ENCODE results near the gene ARHGAP6.

ARHGAP6 gene

DNA sequence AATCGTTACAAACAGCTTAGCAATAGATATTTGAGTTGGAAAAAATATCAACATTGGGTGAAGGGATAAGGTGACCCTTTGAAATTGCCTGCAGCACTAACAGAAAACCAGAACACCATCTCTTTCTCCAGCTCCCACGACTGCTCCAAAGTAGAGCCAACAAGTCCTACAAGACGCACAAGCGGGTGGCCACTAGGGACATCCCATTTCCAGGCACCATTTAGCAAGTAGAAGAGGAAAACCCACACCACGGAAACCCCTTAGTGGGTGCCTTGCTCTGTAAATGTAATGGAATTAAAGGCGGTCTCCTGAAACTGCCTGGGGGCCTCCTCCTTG, 1.9 kb downstream of the ARHGAP6 start:
- H3K4me3 ChIP-seq (ENCODE audit: low read length in 2 of 2): peak overlapping the region; percentile 52 to 84
- H3K4me2 ChIP-seq (ENCODE audit: insufficient read depth, low read length, poor library complexity, severe bottlenecking): peak overlapping the region; percentile 81
- no peak for DNase-seq (ENCODE audit: low spot score)

DNA sequence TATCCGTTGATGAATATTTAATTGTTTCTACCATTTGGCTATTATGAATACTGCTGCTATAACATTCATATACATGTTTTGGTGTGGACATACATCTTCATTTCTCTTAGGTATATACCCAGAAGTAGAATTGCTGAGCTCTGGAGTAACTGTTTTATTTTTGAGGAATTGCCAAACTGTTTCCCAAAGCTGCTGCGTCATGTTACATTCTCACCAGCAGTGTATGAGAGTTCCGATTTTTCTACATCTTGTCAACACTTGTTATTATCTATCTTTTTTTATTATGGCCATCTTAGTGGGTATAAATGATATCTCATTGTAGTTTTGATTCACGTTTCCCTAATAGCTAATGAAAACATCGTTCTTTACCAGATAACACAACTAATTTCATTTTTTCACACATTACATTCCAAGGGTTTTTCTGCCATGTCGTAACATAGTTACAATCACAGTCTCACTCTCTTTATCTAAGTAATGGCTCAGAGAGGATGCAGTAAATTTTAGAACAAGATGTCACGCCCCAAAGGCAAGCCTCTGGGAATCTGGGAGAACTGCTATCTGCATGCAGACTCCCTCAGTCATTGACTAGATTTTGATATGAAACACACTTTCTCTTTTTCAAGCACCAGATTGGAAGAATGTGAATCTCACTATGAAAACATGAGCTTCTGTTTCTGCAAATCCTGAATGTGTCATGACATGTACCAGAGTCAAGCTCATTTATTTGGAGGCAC, 10.3 kb downstream of the ARHGAP6 start:
- no peak overlapping the region for H2BK15ac ChIP-seq (ENCODE audit: low read length)
- no CpG with 5 or more reads among the region's 7 CpGs for WGBS, 2 donors (ENCODE audit: extremely low coverage in 2 of 2, insufficient read length in 2 of 2, insufficient replicate concordance in 1 of 2)
- no peak overlapping the region for H3K4me3 ChIP-seq (ENCODE audit: low read length in 2 of 2)
- H2AK5ac ChIP-seq (ENCODE audit: low read depth, low read length): no peak overlapping the region
- no peaks in the 10 kb centered on the region for H3K4me1 ChIP-seq (ENCODE audit: control insufficient read depth in 2 of 2, insufficient read depth in 1 of 2, low read depth in 1 of 2, low read length in 2 of 2)
- no peak overlapping the region for H3K18ac ChIP-seq (ENCODE audit: low read length)
- H3K4ac ChIP-seq (ENCODE audit: low read length): no peak overlapping the region
- H3K14ac ChIP-seq (ENCODE audit: low read length): no peak overlapping the region
- no peak overlapping the region for H3K23ac ChIP-seq (ENCODE audit: low read depth, low read length, poor library complexity)
- no peak overlapping the region for H3K4me2 ChIP-seq (ENCODE audit: insufficient read depth, low read length, poor library complexity, severe bottlenecking)
- H3K27ac ChIP-seq (replicated peaks; ENCODE audit: low read length): no peak overlapping the region
- no peaks in the 10 kb centered on the region for H3K79me1 ChIP-seq (ENCODE audit: low read depth, low read length)
- DNase-seq (ENCODE audit: low spot score): no peak
- no peak overlapping the region for H4K91ac ChIP-seq (ENCODE audit: low read depth, low read length, poor library complexity)
- H3K9ac ChIP-seq (ENCODE audit: low read depth, low read length, poor library complexity): no peak overlapping the region
- H4K8ac ChIP-seq (ENCODE audit: low read depth, low read length): no peak overlapping the region
- no peaks in the 10 kb centered on the region for H3K27me3 ChIP-seq (ENCODE audit: control insufficient read depth in 3 of 3, insufficient read depth in 3 of 3, low read depth in 1 of 3, low read length in 3 of 3)
- no peak overlapping the region for H2AFZ ChIP-seq (ENCODE audit: low read length)
- H2BK5ac ChIP-seq (ENCODE audit: low read length): no peak overlapping the region
- H3K9me3 ChIP-seq (replicated peaks in 1 of 2; ENCODE audit: control insufficient read depth in 2 of 2, insufficient read depth in 1 of 2, low read depth in 1 of 2, low read length in 2 of 2): no peaks in the 10 kb centered on the region
- no peak overlapping the region for H2BK12ac ChIP-seq (ENCODE audit: low read length)
- H2BK120ac ChIP-seq (ENCODE audit: low read depth, low read length): no peak overlapping the region
- no peaks in the 10 kb centered on the region for H3K36me3 ChIP-seq (replicated peaks in 1 of 2; ENCODE audit: control insufficient read depth in 2 of 2, insufficient read depth in 2 of 2, low read length in 2 of 2)

More for the DNA sequence above, 1.9 kb downstream of the ARHGAP6 start:
- H3K36me3 ChIP-seq (replicated peaks in 1 of 2; ENCODE audit: control insufficient read depth in 2 of 2, insufficient read depth in 2 of 2, low read length in 2 of 2): no peaks in the 10 kb centered on the region
- no peak overlapping the region for H3K18ac ChIP-seq (ENCODE audit: low read length)
- H2BK15ac ChIP-seq (ENCODE audit: low read length): no peak overlapping the region
- no peak overlapping the region for H2BK120ac ChIP-seq (ENCODE audit: low read depth, low read length)
- no peak overlapping the region for H2BK12ac ChIP-seq (ENCODE audit: low read length)
- no peak overlapping the region for H3K9ac ChIP-seq (ENCODE audit: low read depth, low read length, poor library complexity)
- no CpG with 5 or more reads among the region's 6 CpGs for WGBS, 2 donors (ENCODE audit: extremely low coverage in 2 of 2, insufficient read length in 2 of 2, insufficient replicate concordance in 1 of 2)
- no peak overlapping the region for H3K27ac ChIP-seq (replicated peaks; ENCODE audit: low read length)
- peaks cover 0 to 20% (median 6%) of the 10 kb centered on the region in 3 experiments for H3K27me3 ChIP-seq (ENCODE audit: control insufficient read depth in 3 of 3, insufficient read depth in 3 of 3, low read depth in 1 of 3, low read length in 3 of 3)
- no peak overlapping the region for H4K91ac ChIP-seq (ENCODE audit: low read depth, low read length, poor library complexity)
- H2BK5ac ChIP-seq (ENCODE audit: low read length): no peak overlapping the region
- no peak overlapping the region for H3K23ac ChIP-seq (ENCODE audit: low read depth, low read length, poor library complexity)
- H3K4ac ChIP-seq (ENCODE audit: low read length): no peak overlapping the region
- no peaks in the 10 kb centered on the region for H3K79me1 ChIP-seq (ENCODE audit: low read depth, low read length)
- peak overlapping the region; percentile 94 for H2AFZ ChIP-seq (ENCODE audit: low read length)
- H2AK5ac ChIP-seq (ENCODE audit: low read depth, low read length): no peak overlapping the region
- H3K9me3 ChIP-seq (replicated peaks in 1 of 2; ENCODE audit: control insufficient read depth in 2 of 2, insufficient read depth in 1 of 2, low read depth in 1 of 2, low read length in 2 of 2): no peaks in the 10 kb centered on the region
- no peak overlapping the region for H3K14ac ChIP-seq (ENCODE audit: low read length)
- no peak overlapping the region for H4K8ac ChIP-seq (ENCODE audit: low read depth, low read length)
- no peaks in the 10 kb centered on the region for H3K4me1 ChIP-seq (ENCODE audit: control insufficient read depth in 2 of 2, insufficient read depth in 1 of 2, low read depth in 1 of 2, low read length in 2 of 2)

DNA sequence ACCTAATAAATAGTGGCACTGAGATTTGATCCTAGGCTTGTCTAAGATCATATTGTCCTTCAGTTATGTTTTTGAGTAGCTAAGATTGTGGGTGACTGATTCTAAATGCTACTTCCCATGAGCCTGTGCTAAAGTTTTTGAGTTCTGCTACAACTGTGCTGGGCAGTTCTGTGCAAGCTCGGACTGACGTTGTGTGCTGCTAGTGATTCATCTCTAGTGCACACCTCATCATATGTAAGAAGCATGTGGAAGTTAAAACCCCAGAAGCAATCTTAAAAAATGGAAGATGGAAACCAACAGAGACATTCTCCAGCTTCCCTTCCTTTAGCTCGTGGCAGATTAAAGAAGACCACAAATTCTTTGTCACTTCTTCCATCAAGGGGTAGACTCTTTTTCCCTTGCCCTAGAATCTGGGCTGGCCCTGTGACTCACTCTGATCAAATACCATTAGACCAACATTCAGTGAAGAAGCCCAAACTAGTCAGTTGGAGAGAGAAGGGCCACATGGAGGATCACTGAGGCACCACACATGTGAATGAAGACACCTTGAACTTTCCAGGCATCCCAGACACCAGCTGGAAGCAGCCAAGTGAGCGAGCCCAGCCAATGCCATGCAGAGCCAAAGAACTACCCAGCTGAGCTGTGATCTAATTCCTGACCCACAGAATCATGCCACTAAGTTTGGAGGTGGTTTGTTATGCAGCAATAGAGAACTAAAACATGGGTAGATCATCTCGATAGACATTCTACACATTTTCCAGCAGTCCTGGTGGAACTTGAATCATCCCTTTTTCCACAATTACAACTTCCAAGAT, 16.8 kb downstream of the ARHGAP6 start:
- Histone ChIP-seq H2AFZ (ENCODE audit: low read length) (no peak overlapping the region), H4K91ac (ENCODE audit: low read depth, low read length, poor library complexity) (no peak overlapping the region), H2BK12ac (ENCODE audit: low read length) (no peak overlapping the region), H3K23ac (ENCODE audit: low read depth, low read length, poor library complexity) (no peak overlapping the region), H3K4me2 (ENCODE audit: insufficient read depth, low read length, poor library complexity, severe bottlenecking) (no peak overlapping the region), H2BK120ac (ENCODE audit: low read depth, low read length) (no peak overlapping the region), H3K27ac (replicated peaks; ENCODE audit: low read length) (no peak overlapping the region), H3K4me1 (ENCODE audit: control insufficient read depth in 2 of 2, insufficient read depth in 1 of 2, low read depth in 1 of 2, low read length in 2 of 2) (no peaks in the 10 kb centered on the region), H3K4me3 (ENCODE audit: low read length in 2 of 2) (no peak overlapping the region), H3K9ac (ENCODE audit: low read depth, low read length, poor library complexity) (no peak overlapping the region), H2BK5ac (ENCODE audit: low read length) (no peak overlapping the region), H3K18ac (ENCODE audit: low read length) (no peak overlapping the region), H3K4ac (ENCODE audit: low read length) (no peak overlapping the region), H3K27me3 (ENCODE audit: control insufficient read depth in 3 of 3, insufficient read depth in 3 of 3, low read depth in 1 of 3, low read length in 3 of 3) (no peaks in the 10 kb centered on the region), H2AK5ac (ENCODE audit: low read depth, low read length) (no peak overlapping the region), H3K9me3 (replicated peaks in 1 of 2; ENCODE audit: control insufficient read depth in 2 of 2, insufficient read depth in 1 of 2, low read depth in 1 of 2, low read length in 2 of 2) (no peaks in the 10 kb centered on the region), H3K79me1 (ENCODE audit: low read depth, low read length) (no peaks in the 10 kb centered on the region), H3K14ac (ENCODE audit: low read length) (no peak overlapping the region), H4K8ac (ENCODE audit: low read depth, low read length) (no peak overlapping the region), H2BK15ac (ENCODE audit: low read length) (no peak overlapping the region), H3K36me3 (replicated peaks in 1 of 2; ENCODE audit: control insufficient read depth in 2 of 2, insufficient read depth in 2 of 2, low read length in 2 of 2) (no peaks in the 10 kb centered on the region)
- DNase-seq (ENCODE audit: low spot score): no peak
- no CpG with 5 or more reads among the region's 5 CpGs for WGBS, 2 donors (ENCODE audit: extremely low coverage in 2 of 2, insufficient read length in 2 of 2, insufficient replicate concordance in 1 of 2)

DNA sequence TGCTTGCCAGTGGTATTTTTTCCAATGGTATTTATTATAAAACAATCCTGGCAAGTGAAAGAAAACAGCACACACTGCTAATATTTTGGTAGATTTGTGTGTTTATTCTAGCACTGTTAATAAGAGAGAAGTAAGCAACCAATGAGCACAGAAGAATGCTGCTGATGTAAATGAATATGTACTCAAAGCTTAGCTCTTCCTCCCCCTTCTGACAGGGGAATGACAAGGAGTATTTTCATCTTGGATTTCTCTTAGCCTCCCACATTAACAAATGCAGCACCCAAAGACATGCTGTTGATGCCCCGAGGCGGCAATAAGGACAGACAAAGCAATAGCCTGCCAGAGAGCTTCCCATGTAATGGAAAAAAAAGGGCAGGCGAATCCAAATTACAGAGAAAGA, 18.6 kb downstream of the ARHGAP6 start:
- Histone ChIP-seq H3K18ac (ENCODE audit: low read length) (no peak overlapping the region), H2BK15ac (ENCODE audit: low read length) (no peak overlapping the region), H2BK120ac (ENCODE audit: low read depth, low read length) (no peak overlapping the region), H3K27me3 (ENCODE audit: control insufficient read depth in 3 of 3, insufficient read depth in 3 of 3, low read depth in 1 of 3, low read length in 3 of 3) (no peaks in the 10 kb centered on the region), H3K4ac (ENCODE audit: low read length) (no peak overlapping the region), H3K14ac (ENCODE audit: low read length) (no peak overlapping the region), H3K9ac (ENCODE audit: low read depth, low read length, poor library complexity) (no peak overlapping the region), H3K36me3 (replicated peaks in 1 of 2; ENCODE audit: control insufficient read depth in 2 of 2, insufficient read depth in 2 of 2, low read length in 2 of 2) (no peaks in the 10 kb centered on the region), H4K8ac (ENCODE audit: low read depth, low read length) (no peak overlapping the region), H3K4me1 (ENCODE audit: control insufficient read depth in 2 of 2, insufficient read depth in 1 of 2, low read depth in 1 of 2, low read length in 2 of 2) (no peaks in the 10 kb centered on the region), H3K23ac (ENCODE audit: low read depth, low read length, poor library complexity) (no peak overlapping the region), H3K4me3 (ENCODE audit: low read length in 2 of 2) (no peak overlapping the region), H2AK5ac (ENCODE audit: low read depth, low read length) (no peak overlapping the region), H2BK12ac (ENCODE audit: low read length) (no peak overlapping the region), H2AFZ (ENCODE audit: low read length) (no peak overlapping the region), H3K9me3 (replicated peaks in 1 of 2; ENCODE audit: control insufficient read depth in 2 of 2, insufficient read depth in 1 of 2, low read depth in 1 of 2, low read length in 2 of 2) (no peaks in the 10 kb centered on the region), H3K4me2 (ENCODE audit: insufficient read depth, low read length, poor library complexity, severe bottlenecking) (no peak overlapping the region), H3K27ac (replicated peaks; ENCODE audit: low read length) (no peak overlapping the region), H3K79me1 (ENCODE audit: low read depth, low read length) (no peaks in the 10 kb centered on the region), H2BK5ac (ENCODE audit: low read length) (no peak overlapping the region), H4K91ac (ENCODE audit: low read depth, low read length, poor library complexity) (no peak overlapping the region)
- no CpG with 5 or more reads among the region's 3 CpGs for WGBS, 2 donors (ENCODE audit: extremely low coverage in 2 of 2, insufficient read length in 2 of 2, insufficient replicate concordance in 1 of 2)
- no peak for DNase-seq (ENCODE audit: low spot score)
